OCI-LY7 (cell line): ENCODE measurements around the gene MAPK13. TPM values are rescaled to one million over a fixed set of nuclear protein-coding genes. Genes with fewer than 3 reads are reported as not detected.
"Not testable (repeated sequence)": the region's sequence is repeated elsewhere in the genome, so short reads cannot be mapped to it uniquely, and the experiment has no call there.

ENCODE experiments used
- BruUV-seq: library from RNA; stranded (reverse); fragments of 400-500 nt; replicated peaks from 2 replicates; lab custom pipeline; 2021; lab: Mats Ljungman, UMichigan
- CTCF ChIA-PET: fragments of 300-600 bp; sonication (Branson Sonifier 250); formaldehyde crosslinking; loops from one replicate; lab custom pipeline; 2022; ENCODE audit warnings: antibody characterized with exemption; ENCODE audit not compliant: unreplicated experiment; lab: Charles Lee
- POLR2A ChIA-PET: fragments of 300-600 bp; sonication (Branson Sonifier 250); formaldehyde crosslinking; loops from one replicate; lab custom pipeline; 2022; ENCODE audit warnings: antibody characterized with exemption; lab: Charles Lee
- DNase-seq: peaks from one replicate; pipeline ENCODE4 v3.0.0-alpha.2; 2015; ENCODE audit warnings: low spot score
- H2AFZ ChIP-seq: fragments of 200-600 bp; sonication (generic), shearing (Covaris generic); 2 replicates; pipeline ENCODE4 v1.6.1; 2014; ENCODE audit warnings: mild to moderate bottlenecking, antibody characterized with exemption, low read length, moderate library complexity
- H3K27ac ChIP-seq: fragments of 200-600 bp; sonication (generic); 2 replicates; pipeline ENCODE4 v1.5.1; 2014; ENCODE audit warnings: mixed run types, low read depth, mild to moderate bottlenecking, moderate library complexity, low read length, inconsistent platforms; ENCODE audit not compliant: poor library complexity, severe bottlenecking
- H3K36me3 ChIP-seq: fragments of 200-600 bp; sonication (generic); 2 replicates; pipeline ENCODE4 v1.6.1; 2014; ENCODE audit warnings: mild to moderate bottlenecking, antibody characterized with exemption, low read length, moderate library complexity, mixed read lengths; ENCODE audit not compliant: insufficient read depth
- H3K4me1 ChIP-seq: fragments of 200-600 bp; sonication (generic); 2 replicates; pipeline ENCODE4 v1.5.1; 2014; ENCODE audit warnings: mild to moderate bottlenecking, low read length; ENCODE audit not compliant: insufficient read depth, poor library complexity, severe bottlenecking
- H3K4me2 ChIP-seq: fragments of 200-600 bp; sonication (generic); 2 replicates; pipeline ENCODE4 v1.6.1; 2014; ENCODE audit warnings: mild to moderate bottlenecking, low read length
- H3K4me3 ChIP-seq: fragments of 200-600 bp; sonication (generic); 2 replicates; pipeline ENCODE4 v1.5.1; 2014; ENCODE audit warnings: mild to moderate bottlenecking, low read depth, low read length; ENCODE audit not compliant: poor library complexity, severe bottlenecking
- H3K79me2 ChIP-seq: fragments of 200-600 bp; sonication (generic); 2 replicates; pipeline ENCODE4 v1.6.1; 2016; ENCODE audit warnings: low read depth, mild to moderate bottlenecking, low read length, moderate library complexity, mixed read lengths; ENCODE audit not compliant: insufficient read depth
- H3K9me2 ChIP-seq: fragments of 200-600 bp; sonication (generic); 2 replicates; pipeline ENCODE4 v1.6.1; 2016; ENCODE audit warnings: mild to moderate bottlenecking, low read length, mixed read lengths; ENCODE audit not compliant: insufficient read depth
- H3K9me3 ChIP-seq: fragments of 200-600 bp; sonication (generic); 2 replicates; pipeline ENCODE4 v1.6.1; 2014; ENCODE audit warnings: mild to moderate bottlenecking, mixed run types, low read length, mixed read lengths
- H4K20me1 ChIP-seq: fragments of 200-600 bp; sonication (generic); 2 replicates; pipeline ENCODE4 v1.6.1; 2014; ENCODE audit warnings: mild to moderate bottlenecking, antibody characterized with exemption, low read length, moderate library complexity, mixed read lengths; ENCODE audit not compliant: insufficient read depth
- CTCF ChIP-seq: fragments of 200-600 bp; sonication (generic); conservative IDR thresholded peaks from 2 replicates; pipeline ENCODE4 v1.5.1; 2014; ENCODE audit warnings: mild to moderate bottlenecking, antibody characterized with exemption, low read length, moderate library complexity, mixed read lengths
- EZH2phosphoT487 ChIP-seq: fragments of 200-600 bp; sonication (generic); IDR thresholded peaks from 2 replicates; pipeline ENCODE4 v1.6.1; 2018; ENCODE audit warnings: low read depth, borderline replicate concordance, mild to moderate bottlenecking, mixed run types, antibody characterized with exemption, low read length, moderate library complexity, mixed read lengths
- intact Hi-C: fragments of 100-400 bp; cut with micrococcal nuclease; formaldehyde crosslinking; loops from one replicate; pipeline ENCODE4 v1.10.0; 2022; ENCODE audit not compliant: unreplicated experiment
- total RNA-seq, 2 experiments: library from RNA; depleted of rRNA in 1 of 2; stranded (reverse); fragments of >200 nt in 1 of 2; shearing (Covaris generic) in 1 of 2; gene quantifications; 2 replicates each; pipeline ENCODE4 v1.2.3, GENCODE V29; 2014 to 2022

The MAPK13 gene
- total RNA-seq, 2 experiments from 2014 or later, result 0.88 to 1.8 TPM

- no peak overlapping the region for H3K27ac ChIP-seq
- DNase-seq, result no peak
- H3K4me2 ChIP-seq, result no peak overlapping the region
- ChIA-PET POLR2A (no interaction called here), CTCF (no interaction called here)
- H3K9me2 ChIP-seq, result no peaks in the 10 kb centered on the region
- no peaks in the 10 kb centered on the region for H3K36me3 ChIP-seq
- intact Hi-C loops, result no loop called here
- no peaks in the 10 kb centered on the region for H4K20me1 ChIP-seq
- no peaks in the 10 kb centered on the region for H3K79me2 ChIP-seq
- no peak overlapping the region for H2AFZ ChIP-seq
- TF ChIP-seq CTCF (no peak), EZH2phosphoT487 (no peak)
- BruUV-seq, result no TSS peak
- H3K4me1 ChIP-seq, result peaks cover 25% of the 10 kb centered on the region
- H3K9me3 ChIP-seq, result no peaks in the 10 kb centered on the region
- H3K4me3 ChIP-seq, result no peak overlapping the region
Measured at GRCh38 chr6:36127462-36128016, 2.8 kb upstream of the MAPK13 start.

GRCh38 chr6:36128073-36128472 is 2.2 kb upstream of the MAPK13 start:
- H3K9me2 ChIP-seq, result no peaks in the 10 kb centered on the region
- intact Hi-C loops, result no loop called here
- TF ChIP-seq CTCF (no peak), EZH2phosphoT487 (no peak)
- no peaks in the 10 kb centered on the region for H3K79me2 ChIP-seq
- DNase-seq, result no peak
- H3K27ac ChIP-seq, result no peak overlapping the region
- no peak overlapping the region for H3K4me3 ChIP-seq
- CTCF ChIA-PET, result no interaction called here
- no peaks in the 10 kb centered on the region for H3K36me3 ChIP-seq
- peaks cover 25% of the 10 kb centered on the region for H3K4me1 ChIP-seq
- no peaks in the 10 kb centered on the region for H4K20me1 ChIP-seq
- H2AFZ ChIP-seq, result no peak overlapping the region
- no peaks in the 10 kb centered on the region for H3K9me3 ChIP-seq
- POLR2A ChIA-PET, result no interaction called here
- no peak overlapping the region for H3K4me2 ChIP-seq
- no TSS peak for BruUV-seq

- H3K9me3 ChIP-seq, result no peaks in the 10 kb centered on the region
- no peak overlapping the region for H3K4me2 ChIP-seq
- no peak overlapping the region for H3K4me3 ChIP-seq
- no peaks in the 10 kb centered on the region for H3K9me2 ChIP-seq
- no peaks in the 10 kb centered on the region for H4K20me1 ChIP-seq
- DNase-seq, result no peak
- POLR2A ChIA-PET, result no interaction called here
- no peaks in the 10 kb centered on the region for H3K79me2 ChIP-seq
- no TSS peak for BruUV-seq
- H3K4me1 ChIP-seq, result peaks cover 19% of the 10 kb centered on the region
- CTCF ChIA-PET, result no interaction called here
- H2AFZ ChIP-seq, result no peak overlapping the region
- no peak for TF ChIP-seq CTCF
- no peak for TF ChIP-seq EZH2phosphoT487
- no peaks in the 10 kb centered on the region for H3K36me3 ChIP-seq
- no peak overlapping the region for H3K27ac ChIP-seq
- intact Hi-C loops, result no loop called here
Measured at GRCh38 chr6:36128793-36129192, 1.5 kb upstream of the MAPK13 start.

- H3K27ac ChIP-seq, H3K79me2 ChIP-seq, H3K9me3 ChIP-seq, intact Hi-C loops, POLR2A ChIA-PET, H3K4me3 ChIP-seq, H4K20me1 ChIP-seq, DNase-seq, H2AFZ ChIP-seq, H3K4me2 ChIP-seq, CTCF ChIA-PET, BruUV-seq, H3K9me2 ChIP-seq, H3K36me3 ChIP-seq: not testable (repeated sequence)
- peaks cover 17% of the 10 kb centered on the region for H3K4me1 ChIP-seq
Measured at GRCh38 chr6:36129334-36129733, 979 bp upstream of the MAPK13 start.
